Loucy (cell line): ENCODE data around the gene NR2C2AP.
A peak's percentile ranks its signal among the peaks of the same experiment; 100 is the strongest.

Experiments
- H2AFZ ChIP-seq: fragments of 200-600 bp; sonication (generic); 2 replicates; pipeline ENCODE4 v1.6.0; 2016; ENCODE audit warnings: antibody characterized with exemption, mild to moderate bottlenecking, low read length, moderate library complexity
- H3F3A ChIP-seq: fragments of 200-600 bp; 2 replicates; pipeline ENCODE4 v1.6.0; 2016; ENCODE audit warnings: antibody characterized with exemption, low read depth, mild to moderate bottlenecking
- H3K27me3 ChIP-seq: fragments of 200-600 bp; sonication (generic); 2 replicates; pipeline ENCODE4 v1.6.1; 2014; ENCODE audit warnings: low read length, mild to moderate bottlenecking; ENCODE audit not compliant: insufficient read depth, poor library complexity, severe bottlenecking
- H3K36me3 ChIP-seq: fragments of 200-600 bp; sonication (generic); 2 replicates; pipeline ENCODE4 v1.6.1; 2016; ENCODE audit warnings: low read length; ENCODE audit not compliant: insufficient read depth
- H3K4me1 ChIP-seq: fragments of 200-600 bp; sonication (generic); 2 replicates; pipeline ENCODE4 v1.5.1; 2014; ENCODE audit warnings: low read length, mild to moderate bottlenecking; ENCODE audit not compliant: insufficient read depth, poor library complexity, severe bottlenecking
- H3K4me2 ChIP-seq: fragments of 200-600 bp; sonication (generic); 2 replicates; pipeline ENCODE4 v1.6.0; 2014; ENCODE audit warnings: antibody characterized with exemption, low read length, low read depth, mild to moderate bottlenecking; ENCODE audit not compliant: poor library complexity, severe bottlenecking
- H3K4me3 ChIP-seq: fragments of 200-600 bp; sonication (generic); 2 replicates; pipeline ENCODE4 v1.5.1; 2014; ENCODE audit warnings: low read length, mild to moderate bottlenecking, mixed read lengths; ENCODE audit not compliant: poor library complexity, severe bottlenecking
- H3K79me2 ChIP-seq: fragments of 200-600 bp; sonication (generic); 2 replicates; pipeline ENCODE4 v1.6.1; 2014; ENCODE audit warnings: low read length; ENCODE audit not compliant: insufficient read depth
- H3K9ac ChIP-seq: fragments of 200-600 bp; sonication (generic); 2 replicates; pipeline ENCODE4 v1.6.0; 2014; ENCODE audit warnings: mild to moderate bottlenecking, low read depth, low read length, moderate library complexity; ENCODE audit not compliant: poor library complexity, severe bottlenecking
- H3K9me2 ChIP-seq: fragments of 200-600 bp; sonication (generic); replicated peaks from 2 replicates; pipeline ENCODE4 v1.6.1; 2016; ENCODE audit warnings: low read depth, low read length, mixed read lengths
- H3K9me3 ChIP-seq: fragments of 200-600 bp; sonication (generic); 2 replicates; pipeline ENCODE4 v1.6.1; 2014; ENCODE audit warnings: mild to moderate bottlenecking, antibody characterized with exemption, low read length, low read depth; ENCODE audit not compliant: insufficient read depth
- H4K20me1 ChIP-seq: fragments of 200-600 bp; sonication (generic); 2 replicates; pipeline ENCODE4 v1.6.0; 2014; ENCODE audit warnings: antibody characterized with exemption, low read length, mild to moderate bottlenecking; ENCODE audit not compliant: insufficient read depth, poor library complexity, severe bottlenecking
- EZH2phosphoT487 ChIP-seq: fragments of 200-600 bp; IDR thresholded peaks from 2 replicates; pipeline ENCODE4 v1.6.1; 2018; ENCODE audit warnings: antibody characterized with exemption, mild to moderate bottlenecking, moderate library complexity, borderline replicate concordance
- TF ChIP-seq, protein P1 (sequence below): fragments of 200-600 bp; sonication (generic); conservative IDR thresholded peaks from 2 replicates; pipeline ENCODE4 v1.5.1; 2014; ENCODE audit warnings: mild to moderate bottlenecking, antibody characterized with exemption, low read length

NR2C2AP gene

DNA sequence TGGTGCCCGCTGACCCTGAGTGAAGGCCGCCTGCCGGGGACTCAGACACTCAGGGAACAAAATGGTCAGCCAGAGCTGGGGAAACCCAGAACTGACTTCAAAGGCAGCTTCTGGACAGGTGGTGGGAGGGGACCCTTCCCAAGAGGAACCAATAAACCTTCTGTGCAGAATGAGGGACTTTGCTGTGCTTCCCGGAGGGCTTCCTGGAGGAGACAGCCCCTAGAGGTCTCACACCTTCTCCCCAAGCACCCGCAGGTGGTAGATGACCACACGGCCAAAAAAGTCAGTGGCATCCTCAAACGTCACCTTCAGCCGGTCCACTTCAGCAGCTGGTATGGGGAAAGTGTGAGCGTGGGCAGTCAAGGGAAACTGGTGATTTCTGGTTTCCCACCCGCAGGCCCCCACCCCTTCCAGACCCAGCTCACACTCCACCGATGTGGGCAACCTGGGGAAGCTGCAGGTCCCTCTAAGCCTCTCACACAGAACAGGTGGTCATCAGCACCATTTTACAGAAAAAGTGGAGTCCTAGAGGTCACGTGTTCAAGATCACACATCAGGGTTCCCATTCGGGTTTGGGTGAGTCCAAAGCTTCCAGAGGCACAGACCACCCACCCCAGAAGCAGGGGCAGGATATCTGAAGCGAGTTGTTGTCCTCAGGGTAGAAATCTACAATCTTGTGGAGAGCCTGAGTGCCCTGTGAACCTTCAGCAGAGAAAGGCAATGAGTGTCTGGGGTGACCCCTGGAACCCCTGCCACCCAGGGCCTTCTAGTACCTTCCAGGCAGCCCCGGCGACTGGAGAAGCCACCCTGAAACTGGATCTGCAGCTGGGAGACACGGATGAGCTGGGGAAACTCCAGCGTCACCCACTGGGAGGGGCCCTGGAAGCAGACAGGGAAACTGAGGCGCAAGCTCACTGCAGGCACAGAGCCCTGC, 1.2 kb downstream of the NR2C2AP start:
- Histone ChIP-seq H3K36me3 (peaks cover 13% of the 10 kb centered on the region; the same call in 1 of the 2 replicates), H3K27me3 (no peaks in the 10 kb centered on the region), H2AFZ (no peak overlapping the region), H3K4me1 (peaks cover 6% of the 10 kb centered on the region), H3K79me2 (peaks cover 22% of the 10 kb centered on the region), H3K4me2 (peak overlapping the region; percentile 92), H4K20me1 (no peaks in the 10 kb centered on the region), H3K4me3 (peak overlapping the region; percentile 83), H3K9ac (peak overlapping the region; percentile 84), H3F3A (no peaks in the 10 kb centered on the region), H3K9me2 (no peaks in the 10 kb centered on the region), H3K9me3 (no peaks in the 10 kb centered on the region)
- no peak for TF ChIP-seq EZH2phosphoT487
- TF ChIP-seq, protein P1, sequence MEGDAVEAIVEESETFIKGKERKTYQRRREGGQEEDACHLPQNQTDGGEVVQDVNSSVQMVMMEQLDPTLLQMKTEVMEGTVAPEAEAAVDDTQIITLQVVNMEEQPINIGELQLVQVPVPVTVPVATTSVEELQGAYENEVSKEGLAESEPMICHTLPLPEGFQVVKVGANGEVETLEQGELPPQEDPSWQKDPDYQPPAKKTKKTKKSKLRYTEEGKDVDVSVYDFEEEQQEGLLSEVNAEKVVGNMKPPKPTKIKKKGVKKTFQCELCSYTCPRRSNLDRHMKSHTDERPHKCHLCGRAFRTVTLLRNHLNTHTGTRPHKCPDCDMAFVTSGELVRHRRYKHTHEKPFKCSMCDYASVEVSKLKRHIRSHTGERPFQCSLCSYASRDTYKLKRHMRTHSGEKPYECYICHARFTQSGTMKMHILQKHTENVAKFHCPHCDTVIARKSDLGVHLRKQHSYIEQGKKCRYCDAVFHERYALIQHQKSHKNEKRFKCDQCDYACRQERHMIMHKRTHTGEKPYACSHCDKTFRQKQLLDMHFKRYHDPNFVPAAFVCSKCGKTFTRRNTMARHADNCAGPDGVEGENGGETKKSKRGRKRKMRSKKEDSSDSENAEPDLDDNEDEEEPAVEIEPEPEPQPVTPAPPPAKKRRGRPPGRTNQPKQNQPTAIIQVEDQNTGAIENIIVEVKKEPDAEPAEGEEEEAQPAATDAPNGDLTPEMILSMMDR, result no peak

DNA sequence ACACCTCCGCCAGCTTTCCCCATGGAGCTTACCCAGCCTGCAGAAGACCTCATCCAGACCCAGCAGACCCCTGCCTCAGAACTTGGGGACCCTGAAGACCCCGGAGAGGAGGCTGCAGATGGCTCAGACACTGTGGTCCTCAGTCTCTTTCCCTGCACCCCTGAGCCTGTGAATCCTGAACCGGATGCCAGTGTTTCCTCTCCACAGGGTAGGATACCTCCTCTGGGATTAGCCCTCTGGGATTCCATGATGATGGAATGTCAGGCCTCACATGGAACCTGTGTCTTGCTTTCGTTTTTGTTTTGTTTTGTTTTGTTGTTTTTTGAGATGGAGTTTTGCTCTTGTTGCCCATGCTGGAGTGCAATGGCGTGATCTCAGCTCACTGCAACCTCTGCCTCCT, 9.3 kb downstream of the NR2C2AP start:
- peaks cover 7% of the 10 kb centered on the region for H4K20me1 ChIP-seq
- peak overlapping the region; percentile 61 for H3K4me2 ChIP-seq
- peaks cover 61% of the 10 kb centered on the region for H3K79me2 ChIP-seq
- peaks cover 7% of the 10 kb centered on the region; the same call in 1 of the 2 replicates for H3K36me3 ChIP-seq
- peak overlapping the region; percentile 77 for H3K9ac ChIP-seq
- H3K4me3 ChIP-seq, result peak overlapping the region; percentile 97
- H3K9me2 ChIP-seq, result no peaks in the 10 kb centered on the region
- peaks cover 13% of the 10 kb centered on the region for H3K4me1 ChIP-seq
- no peaks in the 10 kb centered on the region for H3K27me3 ChIP-seq
- no peaks in the 10 kb centered on the region for H3F3A ChIP-seq
- no peak for TF ChIP-seq EZH2phosphoT487
- TF ChIP-seq, protein P1, result no peak
- no peaks in the 10 kb centered on the region for H3K9me3 ChIP-seq
- H2AFZ ChIP-seq, result no peak overlapping the region

DNA sequence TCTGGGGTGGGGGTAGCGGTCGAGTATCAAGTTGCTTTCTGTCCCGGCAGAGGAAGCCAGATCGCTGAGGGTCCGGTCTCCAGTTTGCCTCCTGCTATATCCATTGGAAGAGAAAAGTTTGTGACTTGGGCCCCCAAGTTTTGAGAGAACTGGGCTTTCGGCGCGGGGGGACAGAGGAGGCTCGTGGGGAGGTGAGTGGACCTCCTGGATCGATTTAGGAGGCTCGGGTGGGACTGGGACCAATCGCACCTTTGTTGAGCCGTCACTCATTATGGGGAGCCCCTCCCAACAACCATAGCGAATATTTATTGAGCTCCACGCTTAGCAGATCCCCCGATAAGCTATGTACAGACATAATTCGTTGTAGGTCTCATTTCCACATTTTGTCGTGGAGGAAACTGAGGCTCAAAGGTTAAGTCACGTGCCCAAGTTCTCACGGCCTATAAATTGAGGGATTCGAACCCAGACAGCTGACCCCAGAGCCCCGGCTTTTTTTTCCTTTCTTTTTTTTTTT, 10.2 kb downstream of the NR2C2AP start:
- no peaks in the 10 kb centered on the region for H3K27me3 ChIP-seq
- H3K36me3 ChIP-seq, result peaks cover 4% of the 10 kb centered on the region; the same call in 1 of the 2 replicates
- peaks cover 61% of the 10 kb centered on the region for H3K79me2 ChIP-seq
- peaks cover 7% of the 10 kb centered on the region for H4K20me1 ChIP-seq
- H3K4me3 ChIP-seq, result peak overlapping the region; percentile 97
- peak overlapping the region; percentile 77 for H2AFZ ChIP-seq
- peaks cover 13% of the 10 kb centered on the region for H3K4me1 ChIP-seq
- no peaks in the 10 kb centered on the region for H3K9me2 ChIP-seq
- no peak for TF ChIP-seq EZH2phosphoT487
- TF ChIP-seq, protein P1, result no peak
- H3K9me3 ChIP-seq, result no peaks in the 10 kb centered on the region
- H3K4me2 ChIP-seq, result peak overlapping the region; percentile 61
- peak overlapping the region; percentile 77 for H3K9ac ChIP-seq
- no peaks in the 10 kb centered on the region for H3F3A ChIP-seq
